Esophagus (tissue), 2 donors: Measurements from ENCODE around the gene ABCA13. TPM values are rescaled to one million over a fixed set of nuclear protein-coding genes. Genes with fewer than 3 reads are reported as not detected.

Experiments
- H3K27ac ChIP-seq, 2 donors: one replicate each; pipeline ENCODE4 v1.5.1; 2013; ENCODE audit warnings: low read depth in 2 of 2, mild to moderate bottlenecking in 2 of 2, inconsistent platforms in 1 of 2, low read length in 1 of 2, moderate library complexity in 1 of 2
- H3K27me3 ChIP-seq, 2 donors: one replicate each; pipeline ENCODE4 v1.6.1; 2013; ENCODE audit warnings: low read length in 2 of 2, control low read depth in 1 of 2, mild to moderate bottlenecking in 1 of 2; ENCODE audit not compliant: insufficient read depth in 2 of 2, control insufficient read depth in 1 of 2
- H3K36me3 ChIP-seq, 2 donors: one replicate each; pipeline ENCODE4 v1.6.1; 2013; ENCODE audit warnings: low read length in 1 of 2; ENCODE audit not compliant: control insufficient read depth in 2 of 2, insufficient read depth in 2 of 2
- H3K4me1 ChIP-seq, 2 donors: one replicate each; pipeline ENCODE4 v1.6.1; 2013; ENCODE audit warnings: low read length in 1 of 2; ENCODE audit not compliant: control insufficient read depth in 2 of 2, insufficient read depth in 2 of 2
- H3K4me3 ChIP-seq, 2 donors: one replicate each; pipeline ENCODE4 v1.5.1; 2013; ENCODE audit warnings: low read length in 2 of 2, mild to moderate bottlenecking in 2 of 2, low read depth in 1 of 2, moderate library complexity in 1 of 2
- H3K9me3 ChIP-seq, 2 donors: one replicate each; pipeline ENCODE4 v1.6.1; 2013; ENCODE audit warnings: mild to moderate bottlenecking in 2 of 2, low read depth in 1 of 2, low read length in 1 of 2, moderate library complexity in 1 of 2; ENCODE audit not compliant: control insufficient read depth in 2 of 2, insufficient read depth in 1 of 2
- WGBS, 2 donors: extraction: QIAGEN DNeasy Blood & Tissue Kit; methylation state at CpG; one replicate each; pipeline ENCODE4 v1.1.7; 2013; 5-methylcytosine and 5-hydroxymethylcytosine counted together
- polyA plus RNA-seq, 2 donors: library from polyadenylated mRNA; stranded (reverse); fragments of 200-250 nt; gene quantifications; one replicate each; pipeline ENCODE4 v1.2.3, GENCODE V29; 2013
- donor health status: healthy with polysubstance abuse.
- donor health status: Bipolar disorder and iron deficiency.

ABCA13 gene
- polyA plus RNA-seq, 2 donors = 0.49 to 1.6 TPM

DNA sequence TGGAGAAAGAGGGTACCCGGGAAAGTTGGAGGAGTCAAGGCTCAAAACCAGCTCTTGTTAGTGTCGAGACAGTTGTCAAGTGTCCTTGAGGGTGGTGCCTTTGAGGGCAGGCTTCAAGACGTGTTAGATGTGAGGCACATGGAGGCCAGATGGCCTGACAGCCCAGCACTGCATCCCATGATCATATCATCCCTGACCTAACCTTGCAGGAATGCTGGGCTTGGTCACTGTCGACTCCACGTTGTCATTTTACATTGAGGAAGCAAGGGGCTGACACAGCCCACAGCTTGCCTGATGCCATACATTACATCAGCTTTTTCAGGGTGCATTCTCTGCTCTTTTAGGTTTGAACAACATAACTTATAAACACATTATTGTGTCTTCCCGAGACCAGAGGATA, 114.1 kb downstream of the ABCA13 start:
- no peaks in the 10 kb centered on the region for H3K27me3 ChIP-seq
- WGBS, 2 donors = 46 to 48% methylated on average over 6 of the region's 6 CpGs
- peaks cover 0 to under 1% of the 10 kb centered on the region in 2 donors for H3K4me1 ChIP-seq
- no peaks in the 10 kb centered on the region for H3K9me3 ChIP-seq
- no peak overlapping the region for H3K4me3 ChIP-seq
- H3K36me3 ChIP-seq = no peaks in the 10 kb centered on the region
- no peak overlapping the region for H3K27ac ChIP-seq

DNA sequence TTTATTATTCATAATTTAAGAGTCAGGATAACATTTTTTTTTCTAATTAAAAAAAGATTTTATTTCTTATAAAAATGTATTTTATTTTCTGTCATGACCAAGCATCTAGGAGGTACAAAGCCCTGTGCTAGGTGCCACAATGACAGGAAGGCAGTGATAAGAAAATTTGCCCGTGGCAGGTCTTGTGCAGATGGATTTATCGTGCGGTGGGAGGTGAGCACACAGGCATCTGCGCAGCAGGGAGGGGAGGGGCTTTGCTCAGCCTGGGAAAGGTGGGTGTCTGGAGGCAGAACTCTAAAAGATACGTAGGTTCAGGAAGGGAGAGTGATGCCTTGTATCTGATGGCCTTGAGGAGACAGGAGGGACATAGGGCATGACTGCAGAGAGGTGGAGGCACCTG, 115.6 kb downstream of the ABCA13 start:
- 74 to 79% methylated on average over 5 of the region's 5 CpGs for WGBS, 2 donors
- H3K4me1 ChIP-seq = peaks cover 0 to 3% of the 10 kb centered on the region in 2 donors
- H3K27me3 ChIP-seq = no peaks in the 10 kb centered on the region
- H3K36me3 ChIP-seq = no peaks in the 10 kb centered on the region
- no peak overlapping the region for H3K27ac ChIP-seq
- H3K4me3 ChIP-seq = no peak overlapping the region
- no peaks in the 10 kb centered on the region for H3K9me3 ChIP-seq

DNA sequence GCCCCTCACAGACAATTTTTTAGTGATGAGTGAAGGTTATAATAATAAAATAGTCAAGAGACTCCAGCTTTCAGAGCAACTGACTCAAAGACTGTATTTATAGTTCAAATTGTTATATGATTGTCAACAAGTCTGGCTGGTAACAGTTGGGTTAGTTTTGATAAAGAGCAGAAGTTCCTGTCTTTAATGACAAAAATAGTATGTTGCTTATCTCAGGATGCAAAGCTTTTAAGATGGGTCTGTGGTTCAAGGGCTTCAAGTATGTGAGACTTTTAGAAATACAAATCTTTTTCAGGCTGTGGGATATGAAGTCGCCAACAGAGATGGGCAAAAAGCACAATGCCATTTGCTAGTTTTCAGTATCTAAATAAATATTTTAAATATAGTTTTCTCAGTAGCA, 118.4 kb downstream of the ABCA13 start:
- Histone ChIP-seq H3K4me1 (peaks cover 0 to 3% of the 10 kb centered on the region in 2 donors), H3K27ac (no peak overlapping the region)
- WGBS, 2 donors = 91 to 94% methylated on average over 1 of the region's 1 CpG

DNA sequence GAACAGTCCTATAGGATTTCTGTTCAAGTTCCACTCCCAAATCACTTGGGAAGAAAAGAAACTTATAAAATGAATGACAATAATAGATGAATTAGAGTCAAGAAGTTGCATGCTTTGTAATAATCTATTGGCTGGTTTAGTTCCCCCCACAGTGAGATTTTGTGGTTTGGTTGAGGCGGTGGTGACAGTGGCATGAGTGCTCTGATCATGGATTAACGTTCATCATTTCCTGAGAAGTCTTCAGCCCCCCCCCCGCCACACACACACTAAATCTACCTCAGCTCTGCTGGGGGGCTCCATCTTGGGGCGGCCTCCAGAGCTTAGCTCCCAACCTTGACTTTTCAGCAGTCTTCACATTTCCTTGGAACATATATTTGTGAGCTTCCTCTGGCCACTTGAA, 121.7 kb downstream of the ABCA13 start:
- Histone ChIP-seq H3K4me3 (no peak overlapping the region), H3K36me3 (no peaks in the 10 kb centered on the region), H3K27ac (no peak overlapping the region), H3K9me3 (no peaks in the 10 kb centered on the region), H3K27me3 (no peaks in the 10 kb centered on the region), H3K4me1 (peaks cover 0 to 3% of the 10 kb centered on the region in 2 donors)
- 60 to 73% methylated on average over 3 to 4 of the region's 4 CpGs for WGBS, 2 donors

More for the DNA sequence above, 118.4 kb downstream of the ABCA13 start:
- Histone ChIP-seq H3K9me3 (no peaks in the 10 kb centered on the region), H3K36me3 (no peaks in the 10 kb centered on the region), H3K27me3 (no peaks in the 10 kb centered on the region), H3K4me3 (no peak overlapping the region)

DNA sequence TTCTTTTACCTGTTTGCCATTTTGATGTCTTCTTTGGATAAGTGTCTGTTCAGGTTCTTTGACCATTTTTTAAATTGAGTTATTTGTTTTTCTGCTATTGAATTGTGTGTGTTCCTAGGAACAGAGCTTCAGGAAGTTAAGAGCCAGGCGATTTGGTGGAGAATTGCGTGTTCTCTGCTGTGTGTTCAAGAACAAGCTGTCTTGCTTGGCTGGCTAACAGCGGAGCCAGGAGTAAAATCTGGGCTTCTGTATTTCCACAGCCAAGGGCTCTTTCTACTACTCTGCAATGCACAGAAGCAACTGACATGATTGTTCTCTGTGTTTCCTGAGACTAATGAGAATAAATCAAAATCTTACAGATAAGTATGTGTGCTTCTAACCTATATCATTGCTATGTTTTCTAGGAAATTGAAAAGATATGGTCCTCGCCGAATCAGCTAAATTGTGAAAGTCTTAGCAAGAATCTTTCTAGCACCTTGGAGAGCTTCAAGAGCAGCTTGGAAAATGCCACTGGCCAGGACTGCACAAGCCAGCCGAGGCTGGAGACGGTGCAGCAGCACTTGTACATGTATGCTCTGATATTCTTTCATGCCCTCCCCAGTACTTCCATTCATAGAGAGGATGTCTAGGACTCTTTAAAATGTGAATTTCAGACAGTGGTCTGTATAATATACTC, 124.2 kb downstream of the ABCA13 start:
- Histone ChIP-seq H3K4me3 (no peak overlapping the region), H3K27me3 (no peaks in the 10 kb centered on the region), H3K36me3 (no peaks in the 10 kb centered on the region), H3K9me3 (no peaks in the 10 kb centered on the region), H3K27ac (no peak overlapping the region), H3K4me1 (peaks cover 0 to 3% of the 10 kb centered on the region in 2 donors)
- 82 to 84% methylated on average over 7 of the region's 7 CpGs for WGBS, 2 donors

DNA sequence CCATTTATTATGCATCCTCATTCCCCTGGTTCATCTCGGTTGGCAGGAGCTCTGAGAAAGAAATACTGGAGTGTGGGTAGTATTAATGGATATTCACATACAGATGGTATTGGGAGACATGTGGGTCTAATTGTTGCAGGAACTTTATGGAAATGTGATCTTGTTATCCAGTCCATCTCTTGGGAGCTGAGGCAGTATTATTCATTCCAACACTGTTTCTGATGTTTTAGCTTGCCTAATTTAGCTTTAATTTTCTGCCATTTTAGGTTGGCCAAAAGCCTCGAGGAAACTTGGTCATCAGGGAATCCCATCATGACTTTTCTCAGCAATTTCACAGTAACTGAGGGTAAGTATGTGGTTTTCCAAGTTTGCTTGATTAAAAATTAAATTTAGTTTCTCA, 125.7 kb downstream of the ABCA13 start:
- Histone ChIP-seq H3K4me1 (no peaks in the 10 kb centered on the region), H3K36me3 (no peaks in the 10 kb centered on the region), H3K4me3 (no peak overlapping the region), H3K9me3 (no peaks in the 10 kb centered on the region), H3K27me3 (no peaks in the 10 kb centered on the region), H3K27ac (no peak overlapping the region)
- 38 to 40% methylated on average over 2 of the region's 2 CpGs for WGBS, 2 donors

DNA sequence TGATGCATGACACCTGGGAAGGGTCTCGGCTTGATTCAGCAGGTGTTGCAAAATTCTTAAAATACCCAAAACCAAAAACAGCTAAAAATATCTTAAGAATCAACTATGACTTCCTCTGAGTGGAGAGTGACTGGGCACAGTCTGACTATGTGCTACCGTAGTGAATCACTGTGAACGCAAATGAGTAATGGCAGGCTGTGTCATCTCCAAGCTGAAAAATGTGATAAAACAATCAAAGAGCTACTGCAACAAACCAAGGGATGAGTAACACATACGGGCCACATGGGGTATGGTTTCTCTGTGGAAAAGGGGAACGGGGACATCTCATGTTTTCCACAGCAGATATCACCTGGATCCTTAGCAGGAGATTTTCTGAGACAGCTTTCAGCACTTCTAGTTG, 127.5 kb downstream of the ABCA13 start:
- WGBS, 2 donors = 42 to 56% methylated on average over 5 of the region's 5 CpGs
- no peaks in the 10 kb centered on the region for H3K36me3 ChIP-seq
- no peaks in the 10 kb centered on the region for H3K4me1 ChIP-seq
- H3K9me3 ChIP-seq = no peaks in the 10 kb centered on the region
- H3K4me3 ChIP-seq = no peak overlapping the region
- no peak overlapping the region for H3K27ac ChIP-seq
- no peaks in the 10 kb centered on the region for H3K27me3 ChIP-seq

DNA sequence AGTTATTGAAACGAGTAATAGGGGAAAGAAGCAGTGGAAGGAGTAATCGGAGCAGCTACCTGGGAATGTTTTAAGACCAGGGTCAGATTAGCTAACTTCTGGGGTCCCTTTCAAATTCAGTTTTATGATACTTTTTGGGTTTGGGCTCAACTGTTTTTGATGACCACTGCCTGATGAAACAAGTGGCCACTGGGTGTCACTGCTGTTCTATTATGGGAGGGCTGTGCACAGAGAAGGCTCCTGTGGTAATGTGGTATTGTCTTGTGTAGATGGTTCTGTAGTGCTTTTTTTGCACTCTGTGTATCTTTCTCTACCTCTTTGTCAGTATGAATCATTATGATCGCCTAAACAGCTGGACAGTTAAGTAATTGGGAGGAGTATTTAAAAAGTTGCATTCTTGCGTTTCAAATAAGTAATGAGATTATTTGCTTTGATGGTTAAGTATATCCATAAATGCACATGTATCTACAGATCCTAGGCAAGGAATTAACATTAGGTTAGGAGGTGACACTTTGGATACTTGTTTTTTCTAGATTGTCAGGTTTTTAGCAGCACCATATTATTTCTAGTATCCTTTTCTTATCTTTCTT, 128.4 kb downstream of the ABCA13 start:
- 26 to 33% methylated on average over 4 of the region's 4 CpGs for WGBS, 2 donors

DNA sequence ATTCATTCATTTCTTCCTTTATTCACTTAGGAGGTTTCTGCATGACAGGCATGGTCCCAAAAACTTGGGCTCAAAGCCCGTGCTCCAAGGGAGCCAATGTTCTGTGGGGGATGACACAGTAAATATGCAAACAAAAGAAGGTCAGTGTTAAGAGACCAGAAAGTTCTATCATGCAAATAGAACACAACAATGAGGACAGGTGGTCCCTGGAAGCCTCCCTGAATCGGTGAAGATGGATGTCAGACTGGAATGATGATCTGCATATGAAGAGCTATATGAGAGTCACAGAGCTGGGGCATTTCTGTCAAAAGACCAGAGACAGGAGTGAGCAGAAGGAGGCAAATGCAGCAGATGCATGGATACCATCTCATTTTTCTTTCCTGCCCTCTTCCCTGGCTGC, 129.0 kb downstream of the ABCA13 start:
- 30 to 37% methylated on average over 2 of the region's 2 CpGs for WGBS, 2 donors
- Histone ChIP-seq H3K27ac (no peak overlapping the region), H3K9me3 (no peaks in the 10 kb centered on the region), H3K4me1 (no peaks in the 10 kb centered on the region), H3K36me3 (no peaks in the 10 kb centered on the region), H3K4me3 (no peak overlapping the region), H3K27me3 (no peaks in the 10 kb centered on the region)

More for the DNA sequence above, 128.4 kb downstream of the ABCA13 start:
- H3K9me3 ChIP-seq = no peaks in the 10 kb centered on the region
- H3K27me3 ChIP-seq = no peaks in the 10 kb centered on the region
- no peak overlapping the region for H3K4me3 ChIP-seq
- H3K4me1 ChIP-seq = no peaks in the 10 kb centered on the region
- no peak overlapping the region for H3K27ac ChIP-seq
- no peaks in the 10 kb centered on the region for H3K36me3 ChIP-seq

DNA sequence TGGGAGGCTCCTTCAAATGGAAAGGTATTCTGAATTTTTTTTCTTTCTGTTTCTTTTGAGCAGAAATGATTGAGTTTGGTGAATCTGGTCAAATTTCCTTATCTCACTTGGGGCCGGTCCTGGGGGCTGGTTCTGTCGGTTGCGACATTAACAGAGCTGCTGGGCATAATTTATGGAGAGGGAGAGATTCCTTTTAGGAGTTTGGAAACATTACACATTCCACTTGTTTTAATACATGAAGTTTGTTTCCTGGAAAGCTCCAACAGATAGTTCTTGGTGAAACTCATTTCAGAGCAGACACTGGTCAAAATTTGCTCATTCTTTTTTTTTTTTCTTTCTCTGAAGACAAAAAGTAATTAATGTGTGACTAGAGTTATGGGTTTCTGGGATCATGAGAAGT, 129.9 kb downstream of the ABCA13 start:
- Histone ChIP-seq H3K4me1 (no peaks in the 10 kb centered on the region), H3K27ac (no peak overlapping the region), H3K36me3 (no peaks in the 10 kb centered on the region), H3K4me3 (no peak overlapping the region), H3K27me3 (no peaks in the 10 kb centered on the region), H3K9me3 (no peaks in the 10 kb centered on the region)
- WGBS, 2 donors = 73 to 80% methylated on average over 3 of the region's 3 CpGs
